Stimulated activated naive CD8-positive, alpha-beta T cell treated with anti-CD3 and anti-CD28 coated beads, Interleukin-15, Interleukin-2, amounts not matched to agents 100 ng/mL and 50 ng/mL, for 24 hours (primary cell): ENCODE results near the gene TNFAIP1.
"Not testable (repeated sequence)": the region's sequence is repeated elsewhere in the genome, so short reads cannot be mapped to it uniquely, and the experiment has no call there.

ENCODE experiments used
- H3K27ac Mint-ChIP-seq: one replicate; pipeline ENCODE4 v1.8.0; 2021; ENCODE audit warnings: mild to moderate bottlenecking, mixed read lengths
- H3K27me3 Mint-ChIP-seq: one replicate; pipeline ENCODE4 v1.8.0; 2021; ENCODE audit warnings: mixed read lengths
- H3K36me3 Mint-ChIP-seq: one replicate; pipeline ENCODE4 v1.8.0; 2021; ENCODE audit warnings: low read depth, mixed read lengths
- H3K4me1 Mint-ChIP-seq: one replicate; pipeline ENCODE4 v1.8.0; 2021; ENCODE audit warnings: low read depth, mixed read lengths
- H3K4me3 Mint-ChIP-seq: one replicate; pipeline ENCODE4 v1.8.0; 2021; ENCODE audit warnings: mild to moderate bottlenecking, mixed read lengths
- H3K9me3 Mint-ChIP-seq: one replicate; pipeline ENCODE4 v1.8.0; 2021; ENCODE audit warnings: mixed read lengths

TNFAIP1 gene

GRCh38 chr17:28334666-28335200, 828 bp upstream of the TNFAIP1 start:
- Mint-ChIP-seq H3K27ac (peak overlapping the region; percentile 89), H3K9me3 (no peaks in the 10 kb centered on the region), H3K4me1 (peaks cover 43% of the 10 kb centered on the region), H3K4me3 (peak overlapping the region; percentile 90), H3K27me3 (no peaks in the 10 kb centered on the region), H3K36me3 (no peaks in the 10 kb centered on the region)

DNA sequence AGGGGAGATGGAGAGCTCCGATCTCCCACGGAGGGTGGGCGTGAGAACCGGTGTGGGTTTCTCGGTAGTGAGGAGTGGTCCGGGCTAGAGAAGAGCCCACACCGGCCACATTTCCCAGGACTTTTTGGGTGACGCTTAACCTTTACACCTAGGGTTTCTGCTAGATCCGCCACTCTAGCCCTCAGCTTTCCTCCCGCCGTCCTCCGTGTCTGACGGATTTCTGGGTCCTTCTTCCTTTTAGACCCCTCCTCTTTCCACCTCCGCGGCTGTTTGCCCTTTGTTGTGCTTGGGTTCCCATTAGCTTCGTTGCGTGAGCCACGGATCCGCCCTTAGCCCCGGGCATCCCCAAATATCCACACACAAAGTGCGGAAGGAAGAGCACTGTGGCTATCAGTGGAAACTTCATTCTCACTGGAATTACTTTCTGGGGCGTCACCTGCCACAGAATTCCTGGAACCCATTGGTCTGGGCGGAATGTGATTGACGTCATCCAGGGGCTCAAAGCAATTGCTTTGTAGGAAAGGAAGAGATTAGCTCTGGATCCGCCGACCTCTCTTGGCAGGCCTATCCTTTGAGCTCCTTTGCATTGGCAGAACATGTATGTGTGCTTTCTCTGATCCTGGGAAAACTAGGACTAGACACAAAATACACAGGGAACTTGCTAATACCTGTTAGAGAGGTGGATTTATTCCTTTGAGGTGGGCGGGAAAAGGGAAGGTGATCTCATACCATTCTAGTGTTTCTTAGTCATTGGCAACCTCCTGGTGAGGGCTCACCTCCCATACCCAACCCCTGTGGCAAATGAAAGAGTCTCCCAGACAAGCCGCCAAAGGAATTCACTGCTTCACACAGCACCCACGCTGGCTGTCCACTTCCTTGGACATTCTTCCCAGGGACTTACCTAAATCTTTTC, 654 bp downstream of the TNFAIP1 start:
- Mint-ChIP-seq H3K4me1 (peaks cover 43% of the 10 kb centered on the region), H3K27ac (peak overlapping the region; percentile 89), H3K36me3 (peaks cover 1% of the 10 kb centered on the region), H3K27me3 (no peaks in the 10 kb centered on the region), H3K4me3 (peak overlapping the region; percentile 90), H3K9me3 (no peaks in the 10 kb centered on the region)

GRCh38 chr17:28338056-28338768, 2.7 kb downstream of the TNFAIP1 start:
- no peak overlapping the region for H3K4me3 Mint-ChIP-seq
- H3K27me3 Mint-ChIP-seq: no peaks in the 10 kb centered on the region
- peaks cover 11% of the 10 kb centered on the region for H3K36me3 Mint-ChIP-seq
- H3K9me3 Mint-ChIP-seq: no peaks in the 10 kb centered on the region
- no peak overlapping the region for H3K27ac Mint-ChIP-seq
- H3K4me1 Mint-ChIP-seq: peaks cover 43% of the 10 kb centered on the region

GRCh38 chr17:28338769-28339212, 3.2 kb downstream of the TNFAIP1 start:
- peaks cover 41% of the 10 kb centered on the region for H3K4me1 Mint-ChIP-seq
- H3K4me3 Mint-ChIP-seq, H3K27ac Mint-ChIP-seq, H3K27me3 Mint-ChIP-seq, H3K9me3 Mint-ChIP-seq: not testable (repeated sequence)
- peaks cover 11% of the 10 kb centered on the region for H3K36me3 Mint-ChIP-seq

DNA sequence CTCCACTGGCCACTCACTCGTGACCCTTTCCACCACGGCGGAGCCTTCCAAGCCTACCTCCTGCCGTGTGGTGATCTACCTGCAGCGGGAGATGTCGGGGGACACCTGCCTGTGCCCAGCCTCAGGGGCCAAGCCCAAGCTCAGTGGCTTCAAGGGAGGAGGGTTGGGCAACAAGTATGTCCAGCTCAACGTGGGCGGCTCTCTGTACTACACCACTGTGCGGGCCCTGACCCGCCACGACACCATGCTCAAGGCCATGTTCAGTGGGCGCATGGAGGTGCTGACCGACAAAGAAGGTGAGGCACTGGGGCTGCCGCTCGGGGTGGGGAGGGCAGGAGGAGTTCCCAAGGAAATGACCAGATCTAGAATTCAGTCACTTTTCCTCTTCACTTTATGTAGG, 3.9 kb downstream of the TNFAIP1 start:
- Mint-ChIP-seq H3K9me3 (no peaks in the 10 kb centered on the region), H3K27ac (no peak overlapping the region), H3K4me1 (peaks cover 34% of the 10 kb centered on the region), H3K4me3 (no peak overlapping the region), H3K27me3 (no peaks in the 10 kb centered on the region), H3K36me3 (peaks cover 11% of the 10 kb centered on the region)

GRCh38 chr17:28340374-28340773, 4.8 kb downstream of the TNFAIP1 start:
- Mint-ChIP-seq H3K4me1 (peaks cover 27% of the 10 kb centered on the region), H3K27ac (no peak overlapping the region), H3K36me3 (peaks cover 11% of the 10 kb centered on the region), H3K4me3 (no peak overlapping the region), H3K9me3 (no peaks in the 10 kb centered on the region), H3K27me3 (no peaks in the 10 kb centered on the region)

GRCh38 chr17:28341516-28341915, 6.0 kb downstream of the TNFAIP1 start:
- H3K36me3 Mint-ChIP-seq: peaks cover 19% of the 10 kb centered on the region
- no peak overlapping the region for H3K27ac Mint-ChIP-seq

DNA sequence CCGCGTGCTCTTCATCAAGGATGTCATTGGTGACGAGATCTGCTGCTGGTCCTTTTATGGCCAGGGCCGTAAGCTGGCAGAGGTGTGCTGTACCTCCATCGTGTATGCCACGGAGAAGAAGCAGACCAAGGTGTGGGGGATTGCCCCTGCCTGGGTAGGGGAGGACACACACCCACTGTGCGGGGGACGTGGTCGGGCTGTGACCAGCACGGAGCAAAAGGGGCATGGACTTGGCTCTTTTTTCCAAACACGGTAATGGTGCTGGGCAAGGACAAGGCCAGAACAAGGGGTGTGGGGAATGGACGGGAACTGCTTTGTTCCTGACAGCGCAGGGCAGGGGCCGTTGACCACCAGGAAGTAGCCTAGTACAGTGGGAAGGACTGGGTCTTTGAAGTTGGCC, 6.8 kb downstream of the TNFAIP1 start:
- Mint-ChIP-seq H3K27ac (no peak overlapping the region), H3K36me3 (peaks cover 27% of the 10 kb centered on the region), H3K9me3 (no peaks in the 10 kb centered on the region)

More at GRCh38 chr17:28341516-28341915, 6.0 kb downstream of the TNFAIP1 start:
- Mint-ChIP-seq H3K4me1 (peaks cover 21% of the 10 kb centered on the region), H3K9me3 (no peaks in the 10 kb centered on the region), H3K27me3 (no peaks in the 10 kb centered on the region), H3K4me3 (no peak overlapping the region)

GRCh38 chr17:28343491-28343932, 8.0 kb downstream of the TNFAIP1 start:
- no peak overlapping the region for H3K27ac Mint-ChIP-seq
- no peaks in the 10 kb centered on the region for H3K9me3 Mint-ChIP-seq
- no peaks in the 10 kb centered on the region for H3K27me3 Mint-ChIP-seq
- H3K36me3 Mint-ChIP-seq: peaks cover 35% of the 10 kb centered on the region
- H3K4me1 Mint-ChIP-seq: peaks cover 1% of the 10 kb centered on the region
- no peak overlapping the region for H3K4me3 Mint-ChIP-seq

More for the DNA sequence above, 6.8 kb downstream of the TNFAIP1 start:
- Mint-ChIP-seq H3K27me3 (no peaks in the 10 kb centered on the region), H3K4me3 (no peak overlapping the region), H3K4me1 (peaks cover 13% of the 10 kb centered on the region)

GRCh38 chr17:28344011-28344410, 8.4 kb downstream of the TNFAIP1 start:
- Mint-ChIP-seq H3K36me3 (peaks cover 35% of the 10 kb centered on the region), H3K9me3 (no peaks in the 10 kb centered on the region), H3K27me3 (no peaks in the 10 kb centered on the region), H3K4me1 (no peaks in the 10 kb centered on the region), H3K4me3 (no peak overlapping the region), H3K27ac (no peak overlapping the region)

- Mint-ChIP-seq H3K4me1 (no peaks in the 10 kb centered on the region), H3K27ac (no peak overlapping the region), H3K9me3 (no peaks in the 10 kb centered on the region), H3K4me3 (no peak overlapping the region), H3K27me3 (no peaks in the 10 kb centered on the region), H3K36me3 (peaks cover 35% of the 10 kb centered on the region)
Observed at GRCh38 chr17:28344435-28344901, 8.9 kb downstream of the TNFAIP1 start.

DNA sequence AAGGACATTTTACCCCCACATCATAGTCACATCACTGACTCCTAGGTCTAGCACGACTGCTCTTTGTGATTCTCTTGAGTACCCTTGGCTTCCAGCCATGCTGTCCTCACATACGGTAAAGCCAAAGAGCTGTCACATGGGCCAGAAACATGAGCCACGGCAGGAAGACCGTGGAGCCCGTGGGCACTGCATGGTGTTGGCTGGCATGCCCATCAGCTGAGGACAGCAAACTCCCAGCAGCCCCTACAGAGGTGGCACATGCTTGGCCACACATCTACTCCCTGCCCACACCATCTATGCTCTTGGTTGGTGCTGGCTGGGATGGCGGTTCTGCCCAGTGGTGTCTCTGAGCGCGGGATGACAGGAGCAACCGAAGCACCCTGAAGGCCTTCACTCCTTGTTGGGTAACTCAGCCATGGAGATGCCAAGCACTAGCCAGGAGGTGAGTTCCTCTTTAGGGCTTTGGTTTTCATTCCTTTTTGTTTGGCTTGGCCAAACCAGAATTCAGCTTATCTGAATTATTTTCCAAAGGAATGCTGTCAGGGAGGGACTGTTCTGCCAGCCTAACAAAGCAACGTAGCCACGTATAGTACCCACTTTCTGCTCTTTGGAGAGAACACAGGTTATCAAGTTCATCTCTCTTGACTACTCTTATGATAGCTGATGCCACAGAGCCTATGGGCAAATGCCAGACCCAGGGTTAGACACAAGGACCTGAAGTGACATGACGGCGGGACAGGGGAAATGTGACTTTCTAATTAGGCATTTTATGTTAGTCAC, 10.0 kb downstream of the TNFAIP1 start:
- Mint-ChIP-seq H3K9me3 (no peaks in the 10 kb centered on the region), H3K27ac (no peak overlapping the region), H3K27me3 (no peaks in the 10 kb centered on the region), H3K36me3 (peaks cover 44% of the 10 kb centered on the region), H3K4me3 (no peak overlapping the region), H3K4me1 (no peaks in the 10 kb centered on the region)

DNA sequence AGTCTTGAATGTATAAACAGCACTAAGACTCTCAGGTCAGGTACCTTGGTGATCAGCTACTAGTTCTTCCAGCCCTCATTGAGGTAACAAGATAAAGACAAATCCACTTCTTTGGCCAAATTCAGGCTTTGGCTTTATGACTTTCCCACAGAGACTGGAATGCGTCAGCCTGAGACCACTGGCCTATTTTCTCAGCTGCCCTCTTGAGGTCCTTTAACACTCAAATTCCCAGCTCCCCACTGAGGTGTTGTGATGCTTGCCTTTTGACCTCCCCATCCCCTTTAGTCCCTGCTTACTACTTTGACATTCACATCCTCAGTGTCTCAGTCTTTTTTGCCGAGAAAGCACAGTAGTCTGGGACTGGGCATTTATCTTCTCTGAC, 10.6 kb downstream of the TNFAIP1 start:
- Mint-ChIP-seq H3K9me3 (no peaks in the 10 kb centered on the region), H3K27ac (no peak overlapping the region), H3K36me3 (peaks cover 48% of the 10 kb centered on the region), H3K4me3 (no peak overlapping the region), H3K27me3 (no peaks in the 10 kb centered on the region), H3K4me1 (no peaks in the 10 kb centered on the region)

DNA sequence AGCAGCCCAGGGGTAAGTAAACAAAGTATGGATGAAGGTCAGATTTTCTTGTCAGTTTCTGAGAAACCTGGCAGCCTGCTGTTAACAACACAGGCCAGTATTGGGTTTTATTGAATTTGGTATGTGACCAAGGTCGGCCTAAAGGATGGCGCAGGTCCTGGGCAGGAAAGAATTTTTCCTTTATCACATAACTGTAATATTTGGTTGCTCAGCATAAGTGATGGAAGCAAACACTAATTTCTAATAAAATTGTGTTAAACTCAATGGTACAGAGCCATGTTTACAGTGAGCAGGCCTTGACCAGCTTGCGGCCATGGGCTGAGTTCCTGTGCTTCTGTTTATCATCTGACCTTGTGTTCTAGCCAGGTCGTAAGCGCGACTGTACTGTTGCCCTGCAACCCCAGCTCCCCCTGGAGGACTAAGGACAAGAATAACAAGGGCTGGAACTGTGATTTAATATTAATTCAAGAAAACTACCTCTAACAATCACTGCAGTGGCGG, 11.2 kb downstream of the TNFAIP1 start:
- no peaks in the 10 kb centered on the region for H3K9me3 Mint-ChIP-seq
- no peaks in the 10 kb centered on the region for H3K27me3 Mint-ChIP-seq
- H3K4me3 Mint-ChIP-seq: no peak overlapping the region
- no peaks in the 10 kb centered on the region for H3K4me1 Mint-ChIP-seq
- peaks cover 52% of the 10 kb centered on the region for H3K36me3 Mint-ChIP-seq
- H3K27ac Mint-ChIP-seq: no peak overlapping the region
